Activated gamma-delta T cell treated with Interleukin-2 at 50 U/mL for 16 hours (primary cell): Measurements from ENCODE around the gene OR4D9.
"Not testable (repeated sequence)": the region's sequence is repeated elsewhere in the genome, so short reads cannot be mapped to it uniquely, and the experiment has no call there.

Experiments used
- DNase-seq: peaks from one replicate; pipeline ENCODE4 v3.0.0-alpha.2; 2020

OR4D9 gene

DNA sequence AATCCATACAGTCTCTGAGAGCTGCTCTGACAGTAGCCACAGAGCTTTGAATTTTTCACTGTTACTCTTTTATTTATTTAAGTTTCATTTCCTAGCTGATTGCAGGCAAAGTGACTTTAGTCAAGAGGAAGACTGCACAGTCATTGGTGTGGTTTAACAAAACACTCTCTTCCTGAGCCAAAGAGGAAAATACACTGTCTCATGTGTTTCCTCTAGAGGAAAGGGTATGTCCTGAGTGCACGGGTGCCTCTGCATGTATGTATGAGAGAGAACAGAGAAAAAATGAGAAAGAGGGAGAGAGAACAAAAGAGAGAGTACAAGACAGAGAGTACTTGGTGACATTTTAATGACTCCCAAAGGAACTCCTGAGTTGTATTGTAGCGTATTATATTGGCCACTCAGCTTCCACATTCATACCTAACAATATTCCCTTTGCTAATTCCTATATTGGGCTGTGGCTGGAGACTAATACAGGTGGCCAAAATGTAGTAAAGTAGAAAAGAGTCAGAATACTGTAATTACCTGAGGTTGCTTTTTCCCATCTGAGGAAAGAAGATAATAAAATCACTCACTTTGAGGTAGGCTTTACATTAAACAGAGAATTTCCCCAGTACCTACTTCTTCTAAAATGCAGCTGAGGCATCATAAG lies at the start of gene OR4D9:
OR4D9 (plus strand) TSS at position 599 of the 649 bp plus-strand sequence. CDS start 3,374 bp downstream, outside the sequence.
- no peak for DNase-seq

DNA sequence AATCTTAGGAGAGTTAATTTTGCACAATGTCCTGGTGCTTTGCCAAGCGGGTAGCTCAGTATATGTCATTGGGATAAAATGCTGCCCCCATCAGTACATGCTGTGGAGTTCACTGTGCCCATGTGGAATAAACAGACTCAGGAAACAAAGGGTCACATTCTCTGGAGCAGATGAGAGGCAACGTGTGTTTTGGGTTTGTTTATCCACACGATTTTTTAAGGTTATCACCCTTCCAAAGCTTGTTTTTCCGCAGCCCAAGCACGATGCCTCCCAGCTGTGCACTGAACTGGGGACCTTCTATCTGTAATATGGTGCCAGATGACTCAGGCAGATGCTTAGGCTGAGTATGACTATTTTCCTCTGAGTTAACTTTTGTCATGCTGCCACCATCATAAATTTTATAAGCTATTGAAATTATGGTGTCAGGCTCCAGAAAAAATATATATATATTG lies 48.1 kb upstream of the OR4D9 start:
- DNase-seq: no peak

- no peak for DNase-seq
Observed at GRCh38 chr11:59473015-59473414, 38.3 kb upstream of the OR4D9 start, which contains the start of gene OR4D10. OR4D10 (plus strand) TSS chr11:59473315; CDS start chr11:59477430, 4,115 bp downstream.

DNA sequence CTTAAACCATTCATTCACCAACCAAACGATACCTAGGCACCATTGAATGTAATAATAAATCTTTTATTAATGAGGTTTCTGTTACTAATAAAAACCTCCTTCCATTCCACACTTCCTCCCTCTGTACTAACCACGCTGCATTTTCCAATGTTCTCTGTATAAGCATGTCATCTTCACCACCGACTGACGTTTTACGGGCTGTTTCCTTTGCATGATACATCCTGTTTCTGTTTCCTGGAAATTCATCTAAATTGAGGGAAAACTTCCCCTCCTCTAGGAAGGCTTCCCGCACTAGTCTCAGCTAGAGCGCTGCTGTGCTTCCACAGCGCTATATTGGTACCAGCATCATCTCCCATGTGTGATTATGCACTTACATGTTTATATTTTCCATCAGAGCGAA lies 36.2 kb upstream of the OR4D9 start:
- no peak for DNase-seq

GRCh38 chr11:59479906-59480305 lies 31.4 kb upstream of the OR4D9 start:
- no peak for DNase-seq

- no peak for DNase-seq
Observed at GRCh38 chr11:59480359-59480758, 31.0 kb upstream of the OR4D9 start.

DNA sequence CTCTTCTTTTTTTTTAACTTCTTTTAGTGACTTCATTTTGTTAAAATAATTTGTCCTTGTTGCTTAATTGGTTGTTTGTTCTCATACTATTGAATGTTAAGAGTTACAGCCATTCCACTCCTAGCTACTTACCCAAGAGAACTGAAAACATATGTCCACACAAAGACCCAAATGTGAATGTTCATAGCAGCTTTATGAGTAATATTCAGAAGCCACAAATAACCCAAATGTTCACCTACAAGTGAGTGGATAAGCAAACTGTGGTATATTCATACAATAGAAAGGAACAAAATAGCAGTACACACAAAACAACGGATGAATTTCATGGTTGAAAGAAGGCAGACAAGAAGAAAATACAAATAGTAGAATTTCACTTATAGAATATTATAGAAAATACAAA lies 9.4 kb upstream of the OR4D9 start:
- DNase-seq: no peak

DNA sequence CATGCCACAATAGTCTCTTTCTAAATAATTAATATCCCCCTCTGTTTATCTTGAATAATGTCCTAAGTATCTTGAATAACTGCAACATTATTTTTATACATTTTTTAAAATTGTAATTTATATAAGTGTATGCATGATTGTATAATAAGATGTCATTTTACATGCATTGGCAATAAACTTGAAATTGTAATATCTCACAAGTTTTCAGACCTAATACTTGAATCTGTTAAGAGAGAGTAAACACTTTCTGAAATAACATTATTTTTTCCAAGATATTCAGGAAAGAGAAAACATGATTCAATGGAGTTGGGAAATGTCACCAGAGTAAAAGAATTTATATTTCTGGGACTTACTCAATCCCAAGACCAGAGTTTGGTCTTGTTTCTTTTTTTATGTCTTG lies 8.1 kb upstream of the OR4D9 start, which contains the start of gene OR4D11:
OR4D11 (plus strand) TSS at position 301 of the 400 bp plus-strand sequence; CDS start at position 301, 0 bp downstream.
- no peak for DNase-seq

- DNase-seq: no peak
Observed at GRCh38 chr11:59511675-59512074, 336 bp downstream of the OR4D9 start.

- DNase-seq: not testable (repeated sequence)
Observed at GRCh38 chr11:59520139-59520538, 8.8 kb downstream of the OR4D9 start.

GRCh38 chr11:59520741-59521140 lies 9.4 kb downstream of the OR4D9 start:
- no peak for DNase-seq

- no peak for DNase-seq
Observed at GRCh38 chr11:59523541-59523940, 12.2 kb downstream of the OR4D9 start.

- no peak for DNase-seq
Observed at GRCh38 chr11:59528711-59529110, 17.4 kb downstream of the OR4D9 start.

DNA sequence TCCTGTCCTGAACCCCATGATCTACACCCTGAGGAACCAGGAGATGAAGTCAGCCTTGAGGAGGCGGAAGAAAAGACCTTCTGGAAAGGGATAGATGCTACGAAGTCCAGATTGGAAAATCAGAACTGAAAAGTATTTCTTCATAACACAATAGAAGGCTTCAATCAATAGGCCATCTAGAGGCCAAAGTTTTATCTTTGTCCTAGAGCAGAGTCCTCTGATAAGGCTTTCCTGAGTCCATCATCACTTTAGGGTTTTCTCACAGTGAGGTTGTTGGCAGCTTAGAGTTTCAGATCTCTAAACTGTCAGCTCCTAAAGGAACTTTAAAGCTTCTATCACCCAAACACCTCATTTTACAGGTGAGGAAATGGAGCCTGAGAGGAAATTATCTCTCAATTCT lies 21.3 kb downstream of the OR4D9 start:
- no peak for DNase-seq

GRCh38 chr11:59534676-59535075 lies 23.3 kb downstream of the OR4D9 start:
- DNase-seq: no peak

DNA sequence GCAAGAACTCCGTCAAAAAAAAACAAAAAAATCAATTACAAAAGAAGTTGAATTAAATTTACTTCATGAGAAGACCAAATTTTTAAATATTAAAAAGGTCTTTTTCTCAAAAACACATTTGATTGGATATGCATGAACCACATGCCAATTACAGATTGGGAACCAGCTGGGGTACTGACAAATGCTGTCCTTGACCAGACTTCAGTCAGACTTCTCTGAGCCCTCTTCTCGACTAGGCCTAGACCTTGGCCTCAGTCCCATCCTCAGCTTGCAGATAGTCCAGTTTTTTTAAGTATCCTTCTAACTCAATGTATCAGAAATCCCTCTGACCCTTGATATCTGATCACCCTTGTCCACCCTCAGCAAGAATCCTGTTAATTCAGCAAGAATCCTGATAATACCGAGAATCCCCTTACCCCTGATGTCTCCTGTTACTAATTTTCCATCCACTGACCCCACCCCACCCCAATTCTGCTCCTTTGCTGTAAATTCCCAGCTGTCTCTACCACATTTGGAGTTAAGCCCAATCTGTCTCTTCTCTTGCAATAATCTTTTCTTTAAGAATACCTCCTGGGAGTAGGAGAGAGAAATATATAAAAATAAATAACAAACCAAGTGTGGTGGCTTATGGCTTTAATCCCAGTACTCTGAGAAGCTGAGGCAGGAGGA lies 30.9 kb downstream of the OR4D9 start:
- DNase-seq: no peak

GRCh38 chr11:59543713-59544112 lies 32.4 kb downstream of the OR4D9 start:
- DNase-seq: not testable (repeated sequence)

GRCh38 chr11:59544869-59545178 lies 33.5 kb downstream of the OR4D9 start:
- no peak for DNase-seq

DNA sequence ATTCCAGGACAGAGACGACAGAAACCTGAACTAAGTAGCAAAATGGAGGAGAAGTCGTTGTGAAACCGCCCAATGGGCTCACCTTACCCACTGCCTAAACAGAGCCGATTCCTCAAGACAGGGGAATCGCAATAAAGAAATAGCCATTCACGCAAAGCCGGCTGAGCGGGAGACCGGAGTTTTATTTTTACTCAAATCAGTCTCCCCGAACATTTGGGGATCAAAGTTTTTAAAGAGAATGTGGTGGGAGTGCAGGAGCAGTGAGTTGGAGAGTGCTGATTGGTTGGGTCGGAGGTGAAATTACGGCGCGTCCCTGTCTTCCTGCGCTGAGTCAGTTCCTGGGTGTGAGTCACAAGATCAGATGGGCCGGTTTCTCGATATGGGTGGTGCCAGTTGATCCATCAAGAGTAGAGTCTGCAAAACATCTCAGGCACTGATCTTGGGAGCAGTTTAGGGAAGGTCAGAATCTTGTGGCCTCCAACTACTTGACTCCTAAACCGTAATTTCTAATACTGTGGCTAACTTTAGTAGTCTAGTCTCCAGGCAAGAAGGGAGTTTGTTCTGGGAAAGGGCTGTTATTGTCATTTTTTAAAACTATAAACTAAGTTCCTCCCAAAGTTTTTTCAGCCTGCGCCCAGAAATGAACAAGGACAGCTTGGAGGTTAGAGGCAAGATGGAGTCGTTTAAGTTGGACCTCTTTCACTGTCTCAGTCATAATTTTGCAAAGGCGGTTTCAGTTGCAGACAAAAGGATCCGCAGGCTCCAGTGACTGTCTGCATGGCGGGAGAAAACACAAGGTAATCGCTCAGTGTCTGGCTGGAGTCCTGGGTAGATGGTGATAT lies 34.1 kb downstream of the OR4D9 start:
- DNase-seq: no peak

DNA sequence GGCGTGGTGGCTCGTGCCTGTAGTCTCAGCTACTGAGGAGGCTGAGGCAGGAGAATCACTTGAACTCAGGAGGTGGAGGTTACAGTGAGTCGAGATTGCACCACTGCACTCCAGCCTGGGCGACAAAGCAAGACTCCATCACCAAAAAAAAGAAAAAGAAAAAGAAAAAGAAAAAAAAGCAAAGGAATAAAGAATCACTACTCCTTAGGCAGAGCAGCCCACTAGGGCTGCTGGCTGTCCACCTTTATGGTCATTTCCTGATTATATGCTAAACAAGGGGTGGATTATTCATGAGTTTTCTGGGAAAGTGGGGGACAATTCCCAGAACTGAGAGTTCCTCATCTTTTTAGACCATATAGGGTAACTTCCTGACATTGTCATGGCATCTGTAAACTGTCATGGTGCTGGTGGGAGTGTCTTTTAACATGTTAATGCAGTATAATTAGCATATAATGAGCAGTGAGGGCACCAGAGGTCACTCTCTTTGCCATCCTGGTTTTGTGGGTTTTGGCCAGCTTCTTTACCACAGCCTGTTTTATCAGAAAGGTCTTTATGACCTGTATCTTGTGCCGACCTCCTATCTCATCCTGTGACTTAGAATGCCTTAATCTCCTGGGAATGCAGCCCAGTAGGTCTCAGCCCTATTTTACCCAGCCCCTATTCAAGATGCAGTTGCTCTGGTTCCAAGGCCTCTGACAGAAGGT lies 36.4 kb downstream of the OR4D9 start:
- not testable (repeated sequence) for DNase-seq

GRCh38 chr11:59548309-59548656 lies 36.9 kb downstream of the OR4D9 start:
- no peak for DNase-seq

GRCh38 chr11:59550368-59550841 lies 39.1 kb downstream of the OR4D9 start:
- DNase-seq: peak; percentile 72
